GM19395 (cell line): Measurements from ENCODE around the gene GADD45G.

Experiments
- ATAC-seq: cut with Tn5 transposase; IDR thresholded peaks from one replicate; pipeline ENCODE4 v1.9.1; 2021; ENCODE audit warnings: mild to moderate bottlenecking, moderate library complexity; ENCODE audit not compliant: unreplicated experiment

Gene GADD45G

DNA sequence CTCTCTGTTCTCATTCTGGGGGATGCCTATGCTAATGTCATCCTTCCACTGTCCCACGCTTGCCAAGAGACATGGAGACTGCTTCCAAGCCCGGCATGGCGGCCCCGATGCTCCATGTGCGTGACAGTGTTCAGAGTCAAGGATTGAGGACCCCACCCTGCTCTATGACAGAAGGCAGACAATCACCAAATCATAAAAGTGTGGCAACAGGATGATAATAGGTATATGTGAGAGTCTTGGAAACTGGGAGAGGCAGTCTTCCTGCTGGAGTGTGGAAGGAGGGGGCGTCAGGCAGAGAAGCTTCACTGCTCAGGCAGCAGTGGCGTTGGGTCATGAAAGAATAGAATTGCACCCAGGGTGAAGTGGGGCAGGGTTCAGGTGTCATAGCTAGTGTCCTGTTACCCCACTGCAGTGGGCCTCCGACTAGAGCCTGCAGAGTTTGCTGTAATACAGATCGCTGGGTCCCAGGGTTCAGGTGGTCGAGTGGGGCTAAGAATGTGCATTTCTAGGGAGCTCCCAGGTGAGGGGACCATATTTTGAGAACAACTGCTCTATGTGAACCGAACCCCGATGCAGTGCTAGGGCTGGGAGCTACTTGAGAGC lies 12.5 kb upstream of the GADD45G start:
- no peak for ATAC-seq

DNA sequence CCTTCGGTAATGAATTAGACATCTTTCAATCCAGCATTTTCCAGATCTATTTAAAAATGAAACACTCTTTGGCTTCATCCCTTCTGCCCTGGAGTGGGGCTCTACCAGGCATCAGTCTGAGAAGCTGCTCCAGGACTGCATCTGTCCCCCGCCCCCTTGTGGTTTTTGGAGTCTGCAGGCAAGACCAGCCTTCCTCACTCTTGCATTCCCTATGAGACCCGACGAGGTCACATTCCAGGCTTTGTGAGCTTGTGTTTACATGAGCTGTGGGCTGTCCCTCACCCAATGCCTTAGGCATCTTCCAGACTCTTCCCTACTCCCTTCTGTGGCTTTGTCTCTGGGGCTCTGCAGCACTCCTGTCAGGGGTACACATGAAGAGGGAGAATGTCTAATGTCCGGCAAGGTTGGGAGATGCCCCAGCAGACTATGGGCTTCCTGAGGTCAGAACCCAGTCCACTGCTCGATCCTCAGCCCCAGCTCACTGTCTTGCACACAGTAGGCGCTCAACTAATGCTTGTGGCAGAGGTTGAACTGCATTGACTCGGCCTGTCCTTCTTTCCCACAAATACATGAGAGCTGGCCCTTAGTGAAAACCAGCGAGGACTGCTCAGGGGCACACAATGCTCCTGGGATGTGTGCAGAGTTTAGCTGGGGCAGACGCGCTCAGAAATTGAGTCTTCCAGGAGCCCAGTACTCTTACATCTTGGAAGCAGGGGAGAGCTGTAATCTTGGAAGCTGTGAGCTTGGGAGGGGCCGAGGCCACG lies 11.7 kb upstream of the GADD45G start:
- ATAC-seq, result no peak

DNA sequence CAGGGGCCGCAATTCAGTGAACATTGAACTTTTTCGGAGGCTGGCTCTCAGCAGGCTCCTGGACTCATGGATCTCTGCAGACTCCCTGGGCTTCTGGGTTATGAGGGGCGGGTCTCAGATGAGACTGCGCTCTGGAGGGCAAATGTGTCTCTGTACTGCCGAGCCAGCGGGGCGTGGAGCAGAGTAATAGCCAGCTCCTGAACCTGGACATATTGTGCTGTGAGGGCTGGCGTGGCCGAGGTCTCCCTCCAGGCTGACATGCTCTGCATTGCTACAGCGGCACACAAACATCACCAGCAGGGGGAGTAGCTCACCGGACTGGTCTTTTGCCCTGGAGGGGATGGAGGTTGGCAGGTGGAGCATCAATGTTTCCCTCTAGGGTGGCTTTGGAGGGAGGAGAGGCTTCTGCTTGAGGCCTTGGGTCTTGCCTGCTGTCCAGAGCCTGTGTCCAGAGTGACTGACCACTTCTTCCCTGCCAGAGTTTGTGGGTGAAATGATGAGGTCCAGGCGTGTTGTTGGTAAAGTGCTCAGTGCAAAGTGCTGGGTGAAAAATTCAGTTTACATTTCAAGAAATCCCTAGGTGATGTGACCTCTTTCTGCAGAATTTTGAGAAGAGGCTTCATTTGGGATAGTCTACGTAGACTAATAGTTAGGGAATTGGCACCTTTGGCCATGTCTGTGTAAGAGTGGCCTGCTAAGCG lies 10.9 kb upstream of the GADD45G start:
- peak; percentile 70 for ATAC-seq

DNA sequence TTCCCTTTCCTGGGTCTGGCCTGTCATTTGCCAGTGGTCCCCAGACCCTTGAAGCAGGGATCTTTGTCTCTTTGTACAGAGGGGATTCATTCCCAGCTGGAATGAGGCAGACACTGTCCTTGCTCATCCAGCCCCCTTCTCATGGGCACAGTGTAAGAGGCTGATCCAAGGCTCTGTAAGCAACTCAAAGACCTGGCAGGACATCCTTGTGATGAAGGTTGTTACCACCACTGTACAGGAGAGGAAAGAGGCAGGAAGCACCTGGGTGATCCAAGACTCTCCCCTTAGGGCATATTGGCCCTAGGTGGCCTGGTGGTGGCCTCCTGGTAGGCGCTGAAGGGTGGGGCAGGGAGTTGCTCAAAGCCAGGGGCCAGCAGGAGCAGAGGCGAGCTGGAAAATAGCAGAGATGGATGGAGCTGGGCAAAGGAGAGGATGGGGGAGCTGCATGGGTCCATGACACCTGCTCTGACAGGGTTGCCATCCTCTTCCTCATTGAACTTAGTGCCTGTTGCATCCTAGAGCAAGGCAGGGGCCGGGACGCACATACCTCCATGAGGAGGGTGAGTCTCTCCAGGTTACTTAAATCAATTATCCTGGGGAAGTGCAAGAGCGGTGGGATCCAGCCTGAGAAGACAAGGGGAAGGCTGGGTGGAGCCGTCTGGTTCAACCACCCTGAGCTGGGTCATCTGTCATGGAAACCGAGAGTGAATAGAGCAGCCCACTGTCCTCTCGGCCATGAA lies 9.8 kb upstream of the GADD45G start:
- no peak for ATAC-seq

DNA sequence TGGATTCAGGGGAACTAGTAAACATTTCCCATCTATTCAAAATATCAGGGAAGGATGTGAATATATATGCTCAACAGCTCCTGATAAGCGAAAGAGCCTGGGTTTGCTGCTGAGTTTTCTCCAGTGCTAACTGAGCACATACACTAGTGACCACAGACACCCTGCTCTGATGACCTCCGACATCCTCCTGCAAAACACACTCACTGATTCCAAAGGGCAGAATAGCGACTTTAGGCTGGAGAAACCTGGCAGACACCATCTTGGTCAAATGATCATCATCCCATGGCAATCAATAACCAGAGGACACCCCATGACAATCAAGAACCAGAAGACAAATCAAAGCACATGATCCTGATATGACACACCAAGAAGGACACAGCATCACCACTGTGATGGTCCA lies 9.2 kb upstream of the GADD45G start:
- ATAC-seq, result no peak

DNA sequence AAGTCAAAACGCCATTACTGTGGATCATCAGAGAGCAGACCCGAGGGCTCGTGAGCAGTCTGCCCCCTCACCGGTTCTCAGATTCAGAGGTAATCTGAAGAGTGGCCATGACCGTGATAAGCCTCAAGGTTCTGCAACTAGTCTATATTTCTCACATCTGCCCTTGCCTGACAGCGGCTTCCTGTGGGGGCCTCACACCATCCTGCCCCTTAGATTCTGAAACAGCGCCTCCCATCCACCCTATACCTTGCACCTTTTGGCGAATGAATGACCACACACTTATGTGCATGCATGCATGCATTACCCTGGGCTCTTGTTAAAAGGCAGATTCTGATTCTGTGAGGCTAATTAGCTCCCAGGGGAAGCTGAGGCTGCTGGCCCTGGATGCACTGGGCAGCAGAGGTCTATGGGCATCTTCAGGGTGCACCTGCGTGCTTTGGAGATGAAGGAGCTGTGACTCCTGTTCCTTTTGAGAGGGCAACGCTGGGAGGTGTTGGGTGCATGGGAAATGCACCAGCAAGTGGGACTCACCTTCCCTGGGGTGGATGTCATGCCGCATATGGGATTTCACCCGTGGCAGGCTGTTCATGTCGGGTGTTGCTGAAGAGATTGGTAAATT lies 7.8 kb upstream of the GADD45G start:
- ATAC-seq, result no peak

DNA sequence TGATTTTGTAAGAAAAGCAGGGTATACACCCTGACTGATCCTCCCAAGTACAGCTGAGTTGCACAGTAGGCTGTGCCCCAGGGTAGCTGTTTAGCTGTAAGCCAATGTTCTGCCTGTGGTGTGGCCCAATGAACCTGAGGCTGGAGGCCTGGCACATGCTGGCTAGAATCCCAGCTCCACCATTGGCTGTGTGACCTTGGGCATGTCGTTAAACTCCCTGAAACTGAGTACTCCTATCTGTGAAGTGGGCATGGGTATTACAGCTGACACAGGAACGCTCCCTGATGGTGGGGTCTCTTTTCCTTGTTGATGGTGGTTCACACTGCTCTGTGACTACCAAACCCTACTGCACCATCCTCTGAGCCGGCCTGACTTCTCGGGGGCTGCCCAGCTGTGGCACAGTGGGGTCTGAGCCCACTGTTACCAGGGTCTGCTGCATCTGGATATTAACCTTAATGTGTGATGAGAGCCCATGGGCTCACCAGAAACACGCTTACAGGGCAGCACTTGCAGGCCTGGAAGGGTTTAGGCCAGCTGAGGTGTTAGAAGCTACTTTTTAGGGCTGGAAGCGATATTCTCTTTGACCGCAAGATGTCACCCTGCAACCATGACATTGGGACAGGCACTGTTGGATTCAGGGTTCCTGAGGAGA lies 7.0 kb upstream of the GADD45G start:
- no peak for ATAC-seq

DNA sequence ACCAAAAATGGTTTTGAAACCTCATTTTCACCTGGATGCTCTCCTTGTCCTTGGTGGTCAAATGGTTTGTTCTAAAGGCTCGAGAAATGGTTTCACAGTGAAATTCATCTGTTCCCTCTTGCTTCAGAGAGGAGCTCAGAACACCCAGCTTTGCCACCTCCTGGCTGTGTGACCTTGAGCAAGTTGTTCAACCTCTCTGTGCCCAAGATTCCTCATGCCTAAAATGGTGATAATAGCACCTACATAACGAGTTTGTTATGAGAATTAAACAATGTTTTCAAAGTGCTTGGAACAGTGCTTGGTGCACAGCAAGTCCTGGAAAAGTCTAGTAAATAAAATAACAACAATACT lies 6.5 kb upstream of the GADD45G start:
- no peak for ATAC-seq

DNA sequence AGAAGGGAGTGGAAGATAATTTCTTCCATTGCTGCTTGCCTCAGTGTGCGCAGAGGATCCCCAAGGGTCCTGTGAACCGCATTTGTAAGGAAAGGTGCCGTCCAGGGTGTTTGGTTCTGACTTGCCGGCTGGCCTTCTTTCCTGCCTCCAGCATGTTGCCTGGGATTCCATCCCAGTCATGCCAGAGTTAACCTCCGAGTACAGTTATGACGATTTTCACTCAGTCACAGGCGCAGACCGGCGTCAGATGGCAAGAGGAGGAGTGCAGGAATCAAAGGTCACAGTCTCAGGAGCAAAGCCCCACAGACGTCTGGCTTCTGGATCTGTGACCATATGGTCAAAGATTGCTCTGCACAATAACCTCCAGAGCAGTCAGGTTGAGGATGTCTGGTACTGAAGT lies 5.9 kb upstream of the GADD45G start:
- ATAC-seq, result no peak

DNA sequence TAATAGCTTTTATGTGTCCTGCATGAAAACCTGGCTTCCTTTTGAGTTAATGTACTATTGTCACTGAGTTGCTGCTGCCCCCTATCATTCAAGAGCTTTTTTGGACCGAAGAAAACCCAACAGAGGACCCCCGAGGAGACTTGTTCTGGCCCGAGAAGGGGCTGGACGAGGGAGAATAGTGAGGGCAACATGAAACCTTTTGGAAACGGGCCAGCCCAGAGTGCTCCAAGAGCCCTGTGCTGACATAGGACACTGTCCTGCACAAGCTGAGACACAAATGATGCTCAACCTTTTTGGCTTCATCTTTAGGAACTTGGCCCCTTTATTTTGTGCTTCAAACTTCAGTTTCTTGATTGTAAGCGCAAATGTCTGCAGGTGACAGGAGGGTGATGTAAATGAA lies 4.0 kb upstream of the GADD45G start:
- ATAC-seq, result no peak

DNA sequence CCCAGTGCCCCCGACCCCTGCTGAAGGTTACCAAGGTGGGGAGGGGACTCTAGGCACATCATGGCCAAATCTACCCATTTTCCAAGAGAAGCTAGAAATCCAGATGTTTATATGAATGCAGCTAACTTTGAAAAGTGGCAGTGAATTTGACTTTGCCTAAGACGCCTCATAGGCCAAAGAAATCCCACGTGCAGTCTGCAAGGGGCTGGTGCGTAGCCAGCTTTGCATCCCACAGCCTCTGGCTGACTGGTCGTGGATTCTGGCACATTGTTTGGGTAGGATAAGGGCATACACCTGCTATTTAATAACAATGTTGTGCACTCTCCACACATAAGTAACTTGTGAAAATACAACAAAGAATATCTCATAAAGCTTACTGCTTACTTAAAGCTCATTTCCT lies 3.5 kb upstream of the GADD45G start:
- ATAC-seq, result no peak

DNA sequence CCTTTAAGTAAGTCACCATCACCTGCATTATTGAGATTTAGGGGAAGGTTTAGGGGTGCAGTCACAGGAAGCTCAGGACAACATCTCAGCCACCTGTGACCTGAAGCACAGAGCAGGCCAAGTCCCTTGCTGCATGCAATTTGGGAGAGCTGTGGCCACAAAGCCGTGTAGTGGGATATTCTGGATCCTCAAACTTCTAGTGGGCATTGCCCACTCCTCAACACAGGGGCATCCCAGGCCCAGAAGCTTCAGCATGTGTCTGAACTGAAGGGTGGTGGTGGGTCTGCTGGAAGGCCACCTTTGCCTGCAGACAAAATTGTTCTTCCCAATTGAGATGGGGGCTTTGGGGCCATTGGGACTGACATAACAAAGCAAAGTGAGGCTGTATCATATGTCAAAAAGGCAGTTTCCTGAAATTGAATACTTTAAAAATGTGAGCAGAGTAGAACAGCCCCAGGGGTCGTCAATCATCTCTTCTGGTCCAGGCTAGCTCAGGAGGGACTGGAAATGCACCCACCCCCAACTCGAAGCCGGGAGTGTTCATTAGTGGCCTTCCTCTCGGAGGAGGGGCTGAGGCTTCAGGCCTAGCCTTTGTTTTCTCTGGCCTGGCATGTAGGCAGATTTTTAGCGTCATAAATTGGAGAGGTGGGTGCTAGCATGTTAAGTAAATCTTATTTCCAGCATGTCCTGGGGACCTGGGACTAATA lies 2.8 kb upstream of the GADD45G start:
- no peak for ATAC-seq

DNA sequence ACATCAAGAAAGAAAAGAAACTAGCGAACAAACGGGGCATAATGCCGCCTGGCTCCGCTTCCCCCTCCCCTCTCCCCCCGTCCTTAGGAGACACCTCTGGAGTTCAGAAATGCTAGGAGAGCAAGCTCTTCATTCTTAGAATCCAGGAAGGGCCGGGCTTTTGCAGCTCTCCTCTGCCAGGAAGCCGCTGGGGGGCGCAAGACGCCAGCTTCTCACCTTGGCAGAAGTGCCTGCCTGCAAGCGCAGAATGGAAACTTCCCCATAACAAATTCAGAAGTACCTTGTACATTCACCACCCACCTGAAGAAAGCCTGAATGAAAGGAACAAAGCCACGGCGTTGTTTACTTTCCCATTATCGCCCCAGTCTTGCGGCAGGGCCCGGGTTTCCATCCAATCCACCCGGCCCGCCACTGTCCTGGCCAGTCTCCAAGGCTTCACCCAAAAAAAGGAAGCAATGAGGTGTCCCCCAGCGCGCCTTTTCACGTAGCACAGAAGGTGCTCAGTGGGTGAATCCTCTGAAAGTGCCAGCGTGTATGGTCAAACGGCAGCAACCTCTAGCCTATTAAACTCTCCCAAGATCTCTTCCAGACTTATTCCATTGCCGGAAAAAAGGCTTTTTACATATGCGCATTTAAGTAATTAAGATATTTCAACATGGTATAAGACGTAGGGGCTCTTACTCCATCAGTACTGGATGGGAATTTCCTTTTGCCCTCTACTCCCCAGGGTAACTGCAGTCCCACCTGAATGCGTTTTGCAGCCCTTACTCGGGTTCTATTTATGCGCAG lies 1.6 kb upstream of the GADD45G start:
- no peak for ATAC-seq

DNA sequence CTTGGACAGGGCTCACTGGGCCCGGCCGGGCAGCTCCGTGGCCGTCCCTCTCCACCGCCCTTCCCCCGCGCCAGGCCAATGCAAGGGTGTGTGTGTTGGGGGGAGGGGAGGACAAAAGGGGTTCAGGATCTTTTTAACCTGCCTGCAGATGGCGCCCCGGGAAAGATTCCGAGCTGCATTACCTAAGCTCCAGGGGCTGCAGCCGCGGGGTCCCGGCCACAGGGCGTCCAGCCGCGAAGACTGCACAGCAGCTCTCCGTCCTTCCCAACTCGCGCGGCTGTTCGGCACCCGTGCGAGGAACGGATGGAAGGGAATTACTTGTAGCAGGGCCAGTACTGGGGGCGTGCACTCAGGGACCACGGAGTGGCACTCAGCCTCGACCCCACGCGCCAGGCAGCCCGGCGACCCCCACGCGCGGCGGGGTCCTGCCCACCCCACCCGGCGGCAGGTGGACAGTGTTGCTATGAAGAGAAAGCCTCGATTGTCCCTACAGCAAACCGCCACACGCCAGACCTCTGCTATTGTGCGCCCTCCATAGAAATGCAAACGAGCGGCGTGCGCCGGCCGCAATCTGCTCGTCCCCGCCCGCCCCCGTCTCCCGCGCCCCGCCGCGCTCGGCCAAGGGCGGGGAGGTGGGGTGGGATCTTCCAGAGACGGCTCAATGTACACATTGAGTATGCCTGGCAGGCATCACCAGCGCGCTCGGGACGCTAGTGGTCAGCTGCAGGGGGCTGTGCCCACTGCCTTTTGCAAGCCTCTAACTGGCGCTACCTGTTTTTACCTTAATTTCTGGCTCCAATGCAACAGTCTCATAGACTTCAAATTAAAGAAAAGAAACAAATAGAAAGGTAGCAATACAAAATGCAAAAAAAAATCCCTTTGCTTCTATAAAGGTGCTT lies 796 bp upstream of the GADD45G start:
- no peak for ATAC-seq

DNA sequence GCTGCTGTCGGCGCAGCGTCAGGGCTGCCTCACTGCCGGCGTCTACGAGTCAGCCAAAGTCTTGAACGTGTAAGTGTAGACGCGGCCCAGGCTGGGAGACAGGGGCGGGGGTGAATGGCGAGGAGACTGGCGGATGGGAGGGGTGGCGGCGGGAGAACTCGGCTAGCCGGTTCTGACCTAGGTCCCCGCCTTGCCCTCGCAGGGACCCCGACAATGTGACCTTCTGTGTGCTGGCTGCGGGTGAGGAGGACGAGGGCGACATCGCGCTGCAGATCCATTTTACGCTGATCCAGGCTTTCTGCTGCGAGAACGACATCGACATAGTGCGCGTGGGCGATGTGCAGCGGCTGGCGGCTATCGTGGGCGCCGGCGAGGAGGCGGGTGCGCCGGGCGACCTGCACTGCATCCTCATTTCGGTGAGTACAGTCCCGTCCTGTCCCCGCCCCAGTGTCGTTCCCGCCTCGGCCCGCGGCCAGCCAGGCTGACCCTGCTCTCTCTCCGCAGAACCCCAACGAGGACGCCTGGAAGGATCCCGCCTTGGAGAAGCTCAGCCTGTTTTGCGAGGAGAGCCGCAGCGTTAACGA lies 745 bp downstream of the GADD45G start:
- no peak for ATAC-seq

DNA sequence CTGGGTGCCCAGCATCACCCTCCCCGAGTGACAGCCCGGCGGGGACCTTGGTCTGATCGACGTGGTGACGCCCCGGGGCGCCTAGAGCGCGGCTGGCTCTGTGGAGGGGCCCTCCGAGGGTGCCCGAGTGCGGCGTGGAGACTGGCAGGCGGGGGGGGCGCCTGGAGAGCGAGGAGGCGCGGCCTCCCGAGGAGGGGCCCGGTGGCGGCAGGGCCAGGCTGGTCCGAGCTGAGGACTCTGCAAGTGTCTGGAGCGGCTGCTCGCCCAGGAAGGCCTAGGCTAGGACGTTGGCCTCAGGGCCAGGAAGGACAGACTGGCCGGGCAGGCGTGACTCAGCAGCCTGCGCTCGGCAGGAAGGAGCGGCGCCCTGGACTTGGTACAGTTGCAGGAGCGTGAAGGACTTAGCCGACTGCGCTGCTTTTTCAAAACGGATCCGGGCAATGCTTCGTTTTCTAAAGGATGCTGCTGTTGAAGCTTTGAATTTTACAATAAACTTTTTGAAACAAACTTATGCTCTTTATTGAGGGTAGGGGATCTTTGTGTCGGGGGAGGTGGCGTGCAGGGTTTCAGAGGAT lies 1.3 kb downstream of the GADD45G start:
- no peak for ATAC-seq

DNA sequence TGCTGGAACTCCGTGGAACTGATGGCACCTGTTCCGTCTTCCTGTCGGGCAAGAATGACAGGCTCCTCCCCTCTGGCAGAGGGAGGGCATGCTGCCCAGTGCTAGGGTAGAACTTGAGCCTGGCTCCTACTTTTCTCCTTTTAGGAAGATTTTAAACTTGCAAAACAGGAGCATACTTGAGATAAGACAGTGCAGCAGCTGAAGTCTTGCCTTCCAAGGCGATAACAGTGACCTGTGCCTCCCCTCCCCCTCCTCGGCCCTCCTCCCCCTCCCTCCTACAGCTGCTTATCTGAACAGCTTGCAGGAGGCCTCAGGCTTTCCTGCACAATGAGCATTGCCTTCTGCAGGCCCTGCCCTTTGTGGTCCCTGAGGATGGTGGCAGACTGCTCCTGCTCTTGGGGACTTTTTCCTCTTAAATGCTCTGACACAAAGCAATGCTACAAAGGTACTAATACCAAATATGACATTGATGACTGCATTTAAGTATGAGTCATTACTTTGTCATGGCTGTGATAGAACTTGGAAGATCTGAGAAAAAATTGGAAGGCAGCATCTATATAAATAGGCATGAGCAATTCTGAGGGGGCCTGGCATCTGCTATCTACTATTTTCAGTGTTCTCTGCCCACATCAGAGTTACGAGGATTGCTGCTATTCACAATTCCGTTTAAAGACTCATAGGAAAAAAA lies 2.0 kb downstream of the GADD45G start:
- no peak for ATAC-seq
